Central memory CD8-positive, alpha-beta T cell (primary cell): ENCODE results near the gene GPR42.
A peak's percentile ranks its signal among the peaks of the same experiment; 100 is the strongest.

ENCODE experiments used
- ATAC-seq: fragments of 150-1000 bp; cut with Tn5 transposase; replicated peaks from 2 replicates; pipeline ENCODE4 v1.10.0; 2022; ENCODE audit warnings: mild to moderate bottlenecking, moderate FRiP score, moderate number of reproducible peaks; ENCODE audit not compliant: poor library complexity, severe bottlenecking; ENCODE audit errors: extremely low read depth
- DNase-seq, 2 donors: peaks; one replicate each; pipeline ENCODE4 v3.0.0; 2021; ENCODE audit warnings: low spot score in 2 of 2
- H3K27ac Mint-ChIP-seq: one replicate; pipeline ENCODE4 v1.8.0; 2022; ENCODE audit warnings: low read depth, mild to moderate bottlenecking, moderate library complexity, mixed read lengths
- H3K27me3 Mint-ChIP-seq: one replicate; pipeline ENCODE4 v1.8.0; 2022; ENCODE audit warnings: mixed read lengths
- H3K36me3 Mint-ChIP-seq: one replicate; pipeline ENCODE4 v1.8.0; 2022; ENCODE audit warnings: mild to moderate bottlenecking, moderate library complexity, mixed read lengths; ENCODE audit not compliant: insufficient read depth
- H3K4me1 Mint-ChIP-seq: one replicate; pipeline ENCODE4 v1.8.0; 2022; ENCODE audit warnings: mixed read lengths
- H3K4me3 Mint-ChIP-seq: one replicate; pipeline ENCODE4 v1.8.0; 2022; ENCODE audit warnings: mild to moderate bottlenecking, moderate library complexity, mixed read lengths
- H3K9me3 Mint-ChIP-seq: one replicate; pipeline ENCODE4 v1.8.0; 2022; ENCODE audit warnings: mixed read lengths

The GPR42 gene, protein sequence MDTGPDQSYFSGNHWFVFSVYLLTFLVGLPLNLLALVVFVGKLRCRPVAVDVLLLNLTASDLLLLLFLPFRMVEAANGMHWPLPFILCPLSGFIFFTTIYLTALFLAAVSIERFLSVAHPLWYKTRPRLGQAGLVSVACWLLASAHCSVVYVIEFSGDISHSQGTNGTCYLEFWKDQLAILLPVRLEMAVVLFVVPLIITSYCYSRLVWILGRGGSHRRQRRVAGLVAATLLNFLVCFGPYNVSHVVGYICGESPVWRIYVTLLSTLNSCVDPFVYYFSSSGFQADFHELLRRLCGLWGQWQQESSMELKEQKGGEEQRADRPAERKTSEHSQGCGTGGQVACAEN

DNA sequence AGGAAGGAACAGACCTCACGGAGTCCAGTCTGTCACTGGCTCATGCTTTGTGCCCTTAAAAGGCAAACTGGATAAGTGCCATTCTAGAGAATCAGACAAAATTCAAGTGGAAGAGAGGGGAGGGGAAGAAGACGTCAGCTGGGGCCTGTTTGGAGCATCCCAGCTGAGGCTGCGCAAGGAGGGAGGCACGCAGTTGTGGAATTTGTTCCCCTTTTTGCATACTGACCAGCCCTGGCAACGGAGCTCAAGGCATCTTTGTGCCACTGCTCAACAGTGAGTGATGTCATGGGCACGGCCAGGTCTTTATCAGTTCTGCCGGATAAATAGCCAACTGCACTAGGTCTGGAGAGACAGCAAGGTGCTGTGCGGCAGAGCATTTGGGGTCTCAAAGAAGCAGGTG, at the start of gene GPR42:
GPR42 (plus strand) TSS at position 347 of the 400 bp plus-strand sequence. CDS start 292 bp downstream, outside the sequence.
- Mint-ChIP-seq H3K27me3 (peaks cover 48% of the 10 kb centered on the region), H3K27ac (no peak within 1 kb of the TSS), H3K4me3 (no peak within 1 kb of the TSS), H3K36me3 (peaks cover 4% of the 10 kb centered on the region), H3K9me3 (no peaks in the 10 kb centered on the region), H3K4me1 (no peaks in the 10 kb centered on the region)
- DNase-seq (no peak), ATAC-seq (no peak)

DNA sequence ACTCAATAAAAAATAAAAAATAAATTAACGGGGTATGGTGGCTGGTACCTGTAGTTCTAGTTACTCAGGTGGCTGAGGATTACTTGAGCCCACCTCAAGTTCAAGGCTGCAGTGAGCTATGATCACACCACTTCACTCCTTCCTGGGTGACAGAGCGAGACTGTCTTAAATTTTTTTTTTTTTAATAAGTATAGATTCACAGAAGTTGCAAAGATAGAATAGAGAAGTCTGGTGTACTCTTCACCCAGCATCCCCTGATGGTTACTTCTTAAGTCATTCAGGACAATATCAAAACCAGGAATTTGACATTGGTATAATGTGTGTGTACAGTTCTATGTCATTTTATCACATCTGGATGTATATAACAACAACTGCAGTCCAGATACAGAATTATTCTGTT, 49.6 kb upstream of the GPR42 start:
- DNase-seq (no peak), ATAC-seq (no peak)
- H3K36me3 Mint-ChIP-seq = peaks cover 2% of the 10 kb centered on the region
- no peak overlapping the region for H3K4me3 Mint-ChIP-seq
- no peak overlapping the region for H3K27ac Mint-ChIP-seq
- peaks cover 11% of the 10 kb centered on the region for H3K27me3 Mint-ChIP-seq
- peaks cover 7% of the 10 kb centered on the region for H3K4me1 Mint-ChIP-seq
- peaks cover 6% of the 10 kb centered on the region for H3K9me3 Mint-ChIP-seq

DNA sequence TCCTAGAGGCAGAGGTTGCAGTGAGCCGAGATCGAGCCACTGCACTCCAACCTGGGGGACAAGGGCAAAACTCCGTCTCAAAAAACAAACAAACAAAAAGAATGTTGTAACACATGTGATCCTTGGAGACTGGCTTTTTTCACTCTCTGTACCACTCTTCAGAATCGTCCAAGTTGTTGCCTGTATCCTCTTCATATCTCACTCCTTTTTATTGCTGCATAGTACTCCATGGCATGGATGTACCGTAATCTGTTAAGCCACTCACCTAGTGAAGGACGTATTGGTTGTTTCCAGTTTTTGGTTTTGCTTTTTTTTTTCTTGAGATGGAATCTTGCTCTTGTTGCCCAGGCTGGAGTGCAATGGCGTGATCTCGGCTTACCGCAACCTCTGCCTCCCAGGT, 48.9 kb upstream of the GPR42 start:
- ATAC-seq = no peak
- Mint-ChIP-seq H3K27me3 (peaks cover 11% of the 10 kb centered on the region), H3K36me3 (peaks cover 2% of the 10 kb centered on the region), H3K27ac (no peak overlapping the region), H3K4me1 (peaks cover 7% of the 10 kb centered on the region), H3K4me3 (no peak overlapping the region), H3K9me3 (peaks cover 6% of the 10 kb centered on the region)
- no peak for DNase-seq

DNA sequence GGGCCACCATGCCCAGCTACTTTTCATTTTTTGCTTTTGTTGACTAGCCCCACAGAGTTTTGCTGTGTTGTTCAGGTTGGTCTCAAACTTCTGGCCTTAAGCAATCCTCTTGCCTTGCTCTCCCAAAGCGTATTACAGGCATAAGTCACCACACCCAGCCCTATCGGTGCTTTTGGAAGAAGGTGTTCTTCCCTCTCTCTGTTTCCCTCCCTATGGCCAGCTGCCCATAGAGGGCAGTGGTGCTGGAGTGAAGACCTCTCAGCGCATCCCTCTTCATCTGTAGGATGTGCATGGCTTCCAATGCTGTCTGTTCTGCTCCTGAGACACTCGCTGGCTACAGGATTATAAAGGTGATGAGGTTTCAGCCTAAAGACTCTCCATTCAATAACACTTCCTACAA, 43.2 kb upstream of the GPR42 start:
- ATAC-seq (no peak), DNase-seq (no peak)
- H3K36me3 Mint-ChIP-seq = peaks cover 2% of the 10 kb centered on the region
- no peak overlapping the region for H3K4me3 Mint-ChIP-seq
- no peak overlapping the region for H3K27ac Mint-ChIP-seq
- no peaks in the 10 kb centered on the region for H3K4me1 Mint-ChIP-seq
- H3K9me3 Mint-ChIP-seq = no peaks in the 10 kb centered on the region
- peaks cover 28% of the 10 kb centered on the region for H3K27me3 Mint-ChIP-seq

DNA sequence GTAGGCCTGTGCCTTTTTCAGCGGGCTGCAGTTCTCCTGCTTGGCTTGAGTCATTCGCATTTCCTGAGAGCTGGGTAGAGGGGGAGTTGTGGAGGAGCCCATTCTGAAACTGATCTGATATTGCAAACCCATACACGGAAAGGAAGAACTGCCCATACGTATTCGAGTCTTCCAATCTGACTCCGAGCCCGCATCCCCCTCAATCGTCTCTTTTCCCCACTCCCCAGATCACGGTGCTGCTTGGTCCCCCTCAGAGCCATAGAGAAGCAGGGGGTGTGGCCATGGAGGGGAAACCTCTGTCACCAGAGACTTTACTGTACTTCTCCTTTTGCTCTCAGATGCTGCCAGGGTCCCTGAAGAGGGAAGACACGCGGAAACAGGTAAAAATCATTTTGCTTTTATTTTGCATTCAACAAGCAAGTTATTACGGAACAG, 42.0 kb upstream of the GPR42 start, which contains the start of gene CD22:
CD22 (plus strand) TSS at position 337 of the 435 bp plus-strand sequence. CDS start 2,854 bp downstream, outside the sequence.
- DNase-seq (no peak), ATAC-seq (no peak)
- Mint-ChIP-seq H3K36me3 (peaks cover 2% of the 10 kb centered on the region), H3K4me3 (no peak within 1 kb of the TSS), H3K27ac (no peak within 1 kb of the TSS), H3K4me1 (no peaks in the 10 kb centered on the region), H3K9me3 (no peaks in the 10 kb centered on the region), H3K27me3 (peaks cover 40% of the 10 kb centered on the region)

DNA sequence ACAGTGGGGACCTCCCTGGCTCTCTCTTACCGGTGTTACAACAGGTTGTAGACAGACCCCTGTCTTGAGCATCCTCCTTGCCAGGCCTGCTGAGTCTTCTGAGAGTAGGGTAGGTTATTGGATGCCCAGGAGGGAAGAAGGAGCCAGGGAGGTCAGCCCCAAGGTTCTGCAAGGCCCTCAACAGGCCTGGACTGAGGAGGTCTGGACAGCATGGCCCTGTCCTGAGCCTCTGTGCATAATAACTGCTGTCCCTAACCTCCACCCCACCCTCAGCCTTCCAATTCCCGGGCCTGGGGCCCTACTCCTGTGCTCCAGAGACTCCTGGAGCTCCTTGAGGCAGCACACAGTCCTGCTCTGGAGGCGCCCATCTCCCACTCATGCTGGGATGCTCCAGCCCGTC, 41.5 kb upstream of the GPR42 start:
- no peaks in the 10 kb centered on the region for H3K9me3 Mint-ChIP-seq
- no peak overlapping the region for H3K27ac Mint-ChIP-seq
- ATAC-seq (no peak), DNase-seq (no peak)
- peaks cover 2% of the 10 kb centered on the region for H3K36me3 Mint-ChIP-seq
- H3K4me1 Mint-ChIP-seq = no peaks in the 10 kb centered on the region
- H3K27me3 Mint-ChIP-seq = peaks cover 45% of the 10 kb centered on the region
- no peak overlapping the region for H3K4me3 Mint-ChIP-seq

DNA sequence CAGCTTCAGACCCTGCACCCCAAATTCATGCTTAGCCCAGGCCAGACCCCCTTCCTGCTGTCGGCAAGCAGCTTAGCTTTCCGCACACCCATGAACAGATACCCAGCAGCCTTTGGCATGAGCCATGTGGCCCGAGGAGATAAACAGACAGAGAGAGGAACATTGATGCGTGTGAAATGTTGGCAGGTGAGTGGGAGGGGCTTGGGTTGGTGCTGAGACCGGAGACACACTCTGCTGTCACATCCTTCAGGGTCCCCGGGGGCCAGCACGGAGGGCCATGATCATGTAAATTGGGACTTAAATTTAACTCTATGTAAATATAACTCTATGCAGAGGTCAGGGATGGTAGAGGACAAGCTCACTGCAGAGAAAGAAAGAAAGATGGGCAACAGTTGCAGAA, 40.4 kb upstream of the GPR42 start:
- H3K4me1 Mint-ChIP-seq = no peaks in the 10 kb centered on the region
- no peak for ATAC-seq
- H3K9me3 Mint-ChIP-seq = no peaks in the 10 kb centered on the region
- peaks cover 56% of the 10 kb centered on the region for H3K27me3 Mint-ChIP-seq
- H3K27ac Mint-ChIP-seq = no peak overlapping the region
- DNase-seq = no peak
- no peaks in the 10 kb centered on the region for H3K36me3 Mint-ChIP-seq
- no peak overlapping the region for H3K4me3 Mint-ChIP-seq

DNA sequence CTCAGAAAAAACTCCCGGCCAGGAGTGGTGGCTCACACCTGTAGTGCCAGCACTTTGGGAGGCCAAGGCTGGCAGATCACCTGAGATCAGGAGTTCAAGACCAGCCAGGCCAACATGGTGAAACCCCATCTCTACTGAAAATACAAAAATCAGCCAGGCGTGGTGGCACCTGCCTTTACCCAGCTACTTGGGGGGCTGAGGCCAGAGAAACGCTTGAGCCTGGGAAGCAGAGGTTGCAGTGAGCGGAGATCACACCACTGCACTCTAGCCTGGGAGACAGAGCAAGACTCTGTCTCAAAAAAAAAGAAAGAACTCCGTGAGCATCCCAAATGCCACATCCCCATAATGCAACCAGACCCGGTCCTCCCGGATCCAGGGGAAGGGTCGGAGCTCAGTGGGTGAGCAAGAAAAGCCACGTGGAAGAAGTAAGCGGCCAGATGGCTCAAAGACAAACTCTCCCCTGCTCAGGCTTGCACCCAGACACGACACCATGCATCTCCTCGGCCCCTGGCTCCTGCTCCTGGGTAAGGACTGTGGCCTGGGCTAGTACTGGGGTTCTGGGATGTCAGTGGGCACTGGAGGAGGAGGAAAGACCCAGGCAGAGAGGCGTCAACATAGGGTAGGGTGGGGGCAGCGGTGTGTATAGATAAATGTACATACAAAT, 39.2 kb upstream of the GPR42 start:
- Mint-ChIP-seq H3K36me3 (no peaks in the 10 kb centered on the region), H3K4me3 (no peak overlapping the region), H3K27me3 (peaks cover 63% of the 10 kb centered on the region), H3K4me1 (no peaks in the 10 kb centered on the region), H3K27ac (no peak overlapping the region), H3K9me3 (no peaks in the 10 kb centered on the region)
- ATAC-seq (no peak), DNase-seq (no peak)

DNA sequence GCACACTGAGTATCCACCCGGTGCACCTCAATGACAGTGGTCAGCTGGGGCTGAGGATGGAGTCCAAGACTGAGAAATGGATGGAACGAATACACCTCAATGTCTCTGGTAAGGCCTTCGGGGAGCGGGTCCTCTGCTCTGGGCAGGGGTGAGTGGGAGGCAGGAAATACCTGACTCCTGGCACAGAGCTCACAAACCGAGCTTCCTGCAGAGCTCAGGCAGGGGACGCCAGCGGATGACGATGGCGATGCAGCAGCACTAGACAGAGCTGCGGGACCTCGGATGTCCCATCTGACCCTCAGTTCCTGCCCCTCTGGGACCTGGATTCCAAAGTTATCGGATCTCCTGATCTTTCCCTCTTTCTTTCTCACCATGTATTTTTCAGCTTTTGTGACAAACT, 38.1 kb upstream of the GPR42 start:
- Mint-ChIP-seq H3K4me1 (no peaks in the 10 kb centered on the region), H3K4me3 (no peak overlapping the region), H3K27me3 (peaks cover 75% of the 10 kb centered on the region), H3K9me3 (no peaks in the 10 kb centered on the region), H3K36me3 (peaks cover 3% of the 10 kb centered on the region), H3K27ac (no peak overlapping the region)
- DNase-seq = no peak
- ATAC-seq = peak; percentile 54

DNA sequence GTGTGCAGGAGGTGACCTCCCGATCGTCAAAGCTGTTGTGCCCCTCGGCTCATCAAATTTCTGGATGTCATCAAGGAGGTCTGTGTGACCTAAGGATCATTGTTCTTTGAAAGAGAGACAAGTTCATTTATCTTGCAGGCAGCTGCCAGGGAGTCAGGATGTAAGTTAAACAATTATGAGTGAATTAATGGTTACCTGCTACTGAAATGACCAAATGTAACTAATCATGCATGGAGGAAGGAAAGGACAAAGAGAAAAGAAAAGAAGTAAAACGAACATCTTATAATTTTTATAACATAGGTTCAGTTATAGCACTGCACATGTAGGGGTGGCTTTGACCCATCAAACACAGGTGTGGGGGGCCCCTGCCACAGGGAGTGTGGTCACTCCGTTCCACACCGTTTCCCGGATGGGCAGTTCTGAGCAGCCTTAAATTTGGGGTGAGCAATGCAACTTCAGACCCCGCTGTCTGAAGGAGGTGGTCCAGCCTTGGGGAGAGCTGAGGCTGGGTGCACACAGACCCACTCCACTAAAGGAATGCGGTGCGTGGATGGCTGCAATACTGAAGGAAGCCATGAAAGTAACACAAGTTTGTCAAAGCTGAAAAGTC, 36.6 kb upstream of the GPR42 start:
- H3K27me3 Mint-ChIP-seq = peaks cover 79% of the 10 kb centered on the region
- DNase-seq = no peak

DNA sequence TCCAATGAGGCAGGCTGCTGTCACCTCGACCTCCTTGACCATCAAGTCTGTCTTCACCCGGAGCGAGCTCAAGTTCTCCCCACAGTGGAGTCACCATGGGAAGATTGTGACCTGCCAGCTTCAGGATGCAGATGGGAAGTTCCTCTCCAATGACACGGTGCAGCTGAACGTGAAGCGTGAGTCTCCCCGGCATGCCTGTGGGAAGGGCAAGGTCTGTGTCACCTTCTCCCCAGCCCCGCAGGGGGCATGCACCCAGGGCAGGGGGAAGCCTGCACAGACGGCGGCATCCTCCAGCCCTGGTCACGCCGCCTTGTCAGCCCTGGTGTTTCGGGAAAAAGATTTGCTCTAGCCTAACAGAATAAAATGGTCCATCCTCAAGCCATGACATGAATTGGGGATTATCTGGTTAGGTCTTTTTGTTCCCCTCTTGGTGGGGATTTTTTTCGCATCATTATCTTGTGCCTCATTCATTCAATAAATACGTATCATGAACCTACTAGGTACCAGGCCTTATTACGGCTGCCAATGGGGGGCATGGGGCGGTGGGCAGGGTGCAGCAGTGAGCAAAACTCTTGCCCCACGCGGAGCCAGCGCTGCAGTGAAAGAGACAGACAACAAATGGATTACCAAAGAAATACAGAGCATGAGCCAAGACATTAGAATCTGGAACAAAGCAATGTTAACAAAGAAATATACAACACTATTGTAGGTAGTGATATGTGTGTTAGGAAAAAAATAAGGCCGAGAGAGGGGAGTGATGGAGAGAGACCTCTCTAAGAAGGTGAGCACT, 34.5 kb upstream of the GPR42 start:
- peaks cover 3% of the 10 kb centered on the region for H3K36me3 Mint-ChIP-seq
- no peaks in the 10 kb centered on the region for H3K4me1 Mint-ChIP-seq
- H3K4me3 Mint-ChIP-seq = no peak overlapping the region
- DNase-seq (no peak), ATAC-seq (no peak)
- H3K9me3 Mint-ChIP-seq = no peaks in the 10 kb centered on the region
- no peak overlapping the region for H3K27ac Mint-ChIP-seq
- peaks cover 64% of the 10 kb centered on the region for H3K27me3 Mint-ChIP-seq

More for the DNA sequence above, 36.6 kb upstream of the GPR42 start:
- H3K4me1 Mint-ChIP-seq = no peaks in the 10 kb centered on the region
- no peak overlapping the region for H3K27ac Mint-ChIP-seq
- no peaks in the 10 kb centered on the region for H3K9me3 Mint-ChIP-seq
- ATAC-seq = no peak
- no peak overlapping the region for H3K4me3 Mint-ChIP-seq
- H3K36me3 Mint-ChIP-seq = peaks cover 3% of the 10 kb centered on the region
